Skeletal muscle tissue (tissue), 4 donors: ENCODE data around the gene PFKL. TPM values are rescaled to one million over a fixed set of nuclear protein-coding genes. Genes with fewer than 3 reads are reported as not detected.

Experiments used
- H3K27ac ChIP-seq: one replicate; pipeline ENCODE4 v1.7.0; 2013; ENCODE audit warnings: mild to moderate bottlenecking, low read depth, low read length, inconsistent platforms
- H3K27me3 ChIP-seq, 3 donors: one replicate each; pipeline ENCODE4 v1.7.0; 2013; ENCODE audit warnings: low read length in 3 of 3; ENCODE audit not compliant: control insufficient read depth in 3 of 3, insufficient read depth in 3 of 3
- H3K36me3 ChIP-seq, 3 donors: one replicate each; pipeline ENCODE4 v1.7.0; 2013; ENCODE audit warnings: low read length in 3 of 3; ENCODE audit not compliant: control insufficient read depth in 3 of 3, insufficient read depth in 3 of 3
- H3K4me1 ChIP-seq, 3 donors: one replicate each; pipeline ENCODE4 v1.7.0; 2013; ENCODE audit warnings: low read length in 3 of 3, mild to moderate bottlenecking in 3 of 3; ENCODE audit not compliant: control insufficient read depth in 3 of 3, insufficient read depth in 3 of 3
- H3K4me3 ChIP-seq, 3 donors: one replicate each; pipeline ENCODE4 v1.7.0; 2013; ENCODE audit warnings: low read length in 3 of 3
- H3K9ac ChIP-seq, 3 donors: one replicate each; pipeline ENCODE4 v1.7.0; 2013; ENCODE audit warnings: low read length in 3 of 3, mild to moderate bottlenecking in 3 of 3, moderate library complexity in 2 of 3, low read depth in 1 of 3
- H3K9me3 ChIP-seq, 3 donors: one replicate each; pipeline ENCODE4 v1.7.0; 2013; ENCODE audit warnings: low read length in 3 of 3; ENCODE audit not compliant: control insufficient read depth in 3 of 3
- total RNA-seq: library from RNA; depleted of rRNA; stranded (reverse); fragments of >200 nt; gene quantifications from one replicate; pipeline ENCODE4 v1.2.3, GENCODE V29; 2014
- donor health status: Osteomylitis.

Gene PFKL
- total RNA-seq, result 72.0 TPM

DNA sequence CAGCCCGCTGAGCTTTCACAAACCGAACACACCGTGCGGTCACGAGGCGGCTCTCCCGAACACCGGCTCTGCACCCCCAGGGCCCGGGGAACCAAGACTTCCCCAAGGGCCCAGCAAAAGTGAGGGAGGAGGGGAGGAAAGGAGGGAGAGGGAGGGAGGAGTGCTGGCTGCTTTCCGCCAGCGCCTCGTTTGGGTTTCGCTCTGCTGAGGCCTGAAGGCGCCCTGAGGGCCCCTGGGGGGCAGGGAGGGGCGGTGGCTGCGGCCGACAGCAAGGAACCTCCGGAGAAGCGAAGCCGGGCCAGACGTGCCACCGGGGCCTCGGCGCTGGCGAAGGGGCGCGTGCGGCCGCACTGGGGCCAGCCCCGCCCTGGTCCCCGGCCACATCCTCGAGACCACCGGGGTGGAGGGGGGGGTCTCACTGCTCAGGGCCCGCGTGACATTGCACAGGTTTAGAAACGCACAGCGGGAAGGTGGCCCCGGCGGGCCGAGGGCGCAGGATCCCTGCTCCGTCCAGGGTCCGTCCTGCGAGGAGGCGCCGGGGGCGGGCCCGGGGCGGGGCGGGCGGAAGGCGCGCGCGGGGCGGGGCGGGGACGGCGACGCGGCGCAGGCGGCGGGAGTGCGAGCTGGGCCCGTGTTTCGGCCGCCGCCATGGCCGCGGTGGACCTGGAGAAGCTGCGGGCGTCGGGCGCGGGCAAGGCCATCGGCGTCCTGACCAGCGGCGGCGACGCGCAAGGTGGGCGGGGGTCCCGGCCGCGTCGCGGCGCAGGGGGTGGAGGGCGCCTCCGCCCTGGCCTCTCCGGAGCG lies at the start of gene PFKL:
TSS of gene PFKL (plus strand) at position 596 of the 804 bp plus-strand sequence. CDS start at position 649, 53 bp downstream.
- H3K9me3 ChIP-seq, result no peaks in the 10 kb centered on the region
- peak within 1 kb of the TSS; percentile 65 to 83 (median 69) for H3K9ac ChIP-seq
- H3K27ac ChIP-seq, result peak within 1 kb of the TSS; percentile 79
- peaks cover 38 to 47% (median 46%) of the 10 kb centered on the region in 3 donors for H3K4me1 ChIP-seq
- no peaks in the 10 kb centered on the region for H3K36me3 ChIP-seq
- H3K27me3 ChIP-seq, result peaks cover 5 to 14% (median 8%) of the 10 kb centered on the region in 3 donors
- peak within 1 kb of the TSS; percentile 59 to 73 (median 71) for H3K4me3 ChIP-seq

DNA sequence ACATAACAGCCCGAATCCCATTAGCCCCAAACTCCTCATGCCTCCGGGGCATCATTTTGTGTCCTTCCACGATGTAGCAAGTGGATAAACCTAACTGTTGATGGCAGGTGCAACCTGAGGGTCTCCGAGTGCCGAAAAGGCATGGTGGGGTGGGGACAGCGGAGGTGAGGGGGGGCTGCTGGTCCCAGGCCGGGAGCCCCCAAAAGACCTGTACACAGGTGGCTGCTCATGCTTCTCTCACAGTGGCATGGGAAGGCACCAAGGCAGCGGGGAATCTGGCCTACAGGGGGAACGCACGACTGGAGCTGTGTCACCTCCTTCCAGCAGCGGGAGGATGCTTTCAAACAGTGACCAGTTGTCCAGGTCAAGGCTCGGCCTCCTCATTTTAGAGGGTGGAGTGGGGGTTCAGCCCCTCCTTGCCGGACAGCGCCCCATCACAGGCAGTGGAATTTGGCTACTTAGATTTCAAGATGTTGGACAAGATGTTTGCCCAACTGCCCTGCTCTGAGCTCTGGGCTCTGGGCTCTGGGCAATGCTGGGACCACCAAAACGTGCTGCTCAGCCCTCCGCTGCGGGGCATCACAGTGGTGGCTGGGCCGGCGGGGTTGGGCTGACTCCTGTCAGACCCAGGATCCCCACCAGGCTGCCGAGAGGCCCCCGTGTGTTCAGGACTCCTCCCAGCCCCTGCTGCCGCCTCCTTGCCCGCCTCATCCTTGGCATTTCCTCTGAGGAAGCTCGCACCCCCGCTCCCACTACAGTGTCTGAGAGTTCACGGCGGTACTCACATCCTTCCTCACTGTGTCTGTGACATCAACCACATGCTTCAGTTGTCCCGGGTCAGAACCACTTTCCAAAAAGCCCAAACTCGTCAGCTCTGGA lies 45.8 kb upstream of the PFKL start:
- no peak overlapping the region for H3K9ac ChIP-seq
- H3K4me3 ChIP-seq, result no peak overlapping the region
- peaks cover 0 to 5% (median 1%) of the 10 kb centered on the region in 3 donors for H3K27me3 ChIP-seq
- peaks cover 0 to 2% (median 0%) of the 10 kb centered on the region in 3 donors for H3K9me3 ChIP-seq
- no peaks in the 10 kb centered on the region for H3K36me3 ChIP-seq
- H3K27ac ChIP-seq, result no peak overlapping the region
- H3K4me1 ChIP-seq, result no peaks in the 10 kb centered on the region

GRCh38 chr21:44255511-44255981 lies 44.3 kb upstream of the PFKL start:
- no peaks in the 10 kb centered on the region for H3K4me1 ChIP-seq
- H3K9me3 ChIP-seq, result peaks cover 0 to 2% (median 0%) of the 10 kb centered on the region in 3 donors
- no peak overlapping the region for H3K4me3 ChIP-seq
- H3K36me3 ChIP-seq, result no peaks in the 10 kb centered on the region
- H3K27ac ChIP-seq, result no peak overlapping the region
- peaks cover 0 to 6% (median 5%) of the 10 kb centered on the region in 3 donors for H3K27me3 ChIP-seq
- H3K9ac ChIP-seq, result no peak overlapping the region

- Histone ChIP-seq H3K27ac (no peak overlapping the region), H3K9ac (no peak overlapping the region), H3K9me3 (peaks cover 0 to 2% (median 0%) of the 10 kb centered on the region in 3 donors), H3K27me3 (peaks cover 2 to 10% (median 5%) of the 10 kb centered on the region in 3 donors), H3K4me1 (no peaks in the 10 kb centered on the region), H3K4me3 (no peak overlapping the region), H3K36me3 (no peaks in the 10 kb centered on the region)
Observed at GRCh38 chr21:44258056-44258725, 41.7 kb upstream of the PFKL start.

GRCh38 chr21:44259082-44259705 lies 40.7 kb upstream of the PFKL start:
- no peaks in the 10 kb centered on the region for H3K4me1 ChIP-seq
- no peak overlapping the region for H3K4me3 ChIP-seq
- no peak overlapping the region for H3K27ac ChIP-seq
- peaks cover 2 to 13% (median 5%) of the 10 kb centered on the region in 3 donors for H3K27me3 ChIP-seq
- no peak overlapping the region for H3K9ac ChIP-seq
- H3K9me3 ChIP-seq, result peaks cover 0 to 2% (median 0%) of the 10 kb centered on the region in 3 donors
- no peaks in the 10 kb centered on the region for H3K36me3 ChIP-seq

DNA sequence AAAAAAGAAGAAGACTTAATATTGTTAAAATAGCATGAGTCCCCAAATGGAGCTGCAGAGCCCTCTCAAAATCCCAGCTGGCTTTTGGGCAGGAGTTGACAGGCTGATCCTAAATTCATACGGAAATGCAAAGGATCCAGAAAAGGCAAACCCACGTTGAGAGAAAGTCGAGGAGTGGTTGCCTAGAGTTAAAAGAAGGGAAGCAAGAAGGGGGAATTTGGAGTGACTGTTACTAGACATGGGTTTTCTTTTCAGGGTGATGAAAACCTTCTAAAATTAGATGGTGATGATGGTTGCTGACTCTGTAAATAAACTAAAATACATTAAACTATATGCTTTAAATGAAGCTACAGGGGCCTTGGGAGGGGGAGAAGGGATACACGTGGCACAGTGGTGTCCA lies 39.8 kb upstream of the PFKL start:
- H3K27me3 ChIP-seq, result peaks cover 2 to 13% (median 5%) of the 10 kb centered on the region in 3 donors
- H3K27ac ChIP-seq, result no peak overlapping the region
- no peak overlapping the region for H3K9ac ChIP-seq

GRCh38 chr21:44260791-44261631 lies 38.8 kb upstream of the PFKL start:
- Histone ChIP-seq H3K9ac (no peak overlapping the region), H3K4me1 (no peaks in the 10 kb centered on the region), H3K4me3 (no peak overlapping the region), H3K27me3 (peaks cover 2 to 13% (median 5%) of the 10 kb centered on the region in 3 donors), H3K36me3 (no peaks in the 10 kb centered on the region), H3K27ac (no peak overlapping the region), H3K9me3 (peaks cover 0 to 2% (median 0%) of the 10 kb centered on the region in 3 donors)

More for the DNA sequence above, 39.8 kb upstream of the PFKL start:
- H3K9me3 ChIP-seq, result peaks cover 0 to 2% (median 0%) of the 10 kb centered on the region in 3 donors
- no peaks in the 10 kb centered on the region for H3K4me1 ChIP-seq
- no peak overlapping the region for H3K4me3 ChIP-seq
- H3K36me3 ChIP-seq, result no peaks in the 10 kb centered on the region

DNA sequence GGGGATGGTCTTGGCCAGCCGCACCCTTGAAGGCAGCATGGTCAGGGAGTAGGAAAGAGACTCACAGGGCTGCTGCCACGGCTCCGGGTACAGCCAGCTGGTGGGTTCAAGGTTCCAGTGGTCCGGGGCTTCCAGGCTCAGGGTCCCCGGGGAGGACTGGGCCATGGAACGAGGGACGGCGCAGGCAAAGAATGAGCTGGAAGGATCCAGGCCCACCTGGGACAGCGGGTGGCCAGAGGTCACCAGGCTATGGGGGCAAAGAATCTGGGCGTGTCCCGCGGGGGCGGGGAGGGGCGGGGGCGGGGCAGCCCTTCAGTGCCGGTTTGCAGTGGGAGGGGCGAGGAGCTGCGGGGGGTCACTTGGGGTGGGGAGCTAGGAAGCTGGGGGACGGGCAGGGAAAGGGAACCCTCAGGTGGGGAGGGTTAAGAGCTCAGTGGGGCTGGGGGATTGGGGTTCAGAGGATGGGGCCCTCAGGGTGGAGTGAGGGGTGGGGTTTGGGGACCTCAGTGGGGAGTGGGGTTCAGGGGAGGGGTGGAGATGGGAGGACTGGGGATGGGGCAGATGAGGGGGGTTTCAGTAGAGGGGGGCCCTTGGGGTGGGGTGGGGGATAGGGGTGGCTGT lies 38.1 kb upstream of the PFKL start, which contains the start of gene DNMT3L:
TSS of gene DNMT3L (minus strand) at position 223 of the 621 bp plus-strand sequence. CDS start 638 bp downstream, outside the sequence.
- Histone ChIP-seq H3K9ac (no peak within 1 kb of the TSS), H3K27me3 (peaks cover 2 to 13% (median 5%) of the 10 kb centered on the region in 3 donors), H3K27ac (no peak within 1 kb of the TSS), H3K9me3 (peaks cover 0 to 2% (median 0%) of the 10 kb centered on the region in 3 donors), H3K4me3 (no peak within 1 kb of the TSS), H3K36me3 (no peaks in the 10 kb centered on the region), H3K4me1 (no peaks in the 10 kb centered on the region)
